ENCODE results near the gene BMPR1B.

BMPR1B gene

GRCh38 chr4:95050980-95051701 is 293.4 kb downstream of the BMPR1B start (continued):
- no peak for TF ChIP-seq ZSCAN5A (tag by site-specific recombination; IDR thresholded peaks at IDR 0.05)
- no peak for TF ChIP-seq ZNF791 (tag by site-specific recombination; IDR thresholded peaks at IDR 0.05)
- no peak for TF ChIP-seq ZNF362 (tag by site-specific recombination; IDR thresholded peaks at IDR 0.05)
- no peak for TF ChIP-seq ZNF211 (tag by site-specific recombination; IDR thresholded peaks at IDR 0.05; ENCODE audit: low read depth)
- no peak for TF ChIP-seq GFI1B (tag by site-specific recombination; IDR thresholded peaks at IDR 0.05)
- TF ChIP-seq TRIM28 (IDR thresholded peaks at IDR 0.05; ENCODE audit: borderline replicate concordance, low read length) = 0 out of 2 replicates have a peak, but pooled peaks have one; percentile 27
- TF ChIP-seq GLI4 (tag by site-specific recombination; IDR thresholded peaks at IDR 0.05) = no peak
- TF ChIP-seq ZNF398 (tag by site-specific recombination; IDR thresholded peaks at IDR 0.05) = no peak
- no peak for TF ChIP-seq ZNF148 (tag by site-specific recombination; IDR thresholded peaks at IDR 0.05; ENCODE audit: borderline replicate concordance)
- no peak for TF ChIP-seq ZBTB8A (tag by site-specific recombination; IDR thresholded peaks at IDR 0.05)
- TF ChIP-seq ZNF138 (tag by site-specific recombination; IDR thresholded peaks at IDR 0.05; ENCODE audit: borderline replicate concordance) = no peak
- no peak for TF ChIP-seq ZFP3 (tag by site-specific recombination; IDR thresholded peaks at IDR 0.05; ENCODE audit: low read depth)
- TF ChIP-seq HOXD13 (CRISPR knock-in tag; IDR thresholded peaks at IDR 0.05; ENCODE audit: borderline replicate concordance) = no peak
- no peak for TF ChIP-seq OVOL3 (tag by site-specific recombination; IDR thresholded peaks at IDR 0.05)
- TF ChIP-seq ZNF549 (tag by site-specific recombination; IDR thresholded peaks at IDR 0.05) = no peak
- TF ChIP-seq ZNF76 (tag by site-specific recombination; IDR thresholded peaks at IDR 0.05; ENCODE audit: borderline replicate concordance, low read depth) = no peak
- no peak for TF ChIP-seq ZNF701 (tag by site-specific recombination; IDR thresholded peaks at IDR 0.05)
- TF ChIP-seq ZNF658 (tag by site-specific recombination; IDR thresholded peaks at IDR 0.05) = no peak
- no peak for TF ChIP-seq ZFP69B (tag by site-specific recombination; IDR thresholded peaks at IDR 0.05)
- peak; percentile 53 for TF ChIP-seq PRDM6 (tag by site-specific recombination; IDR thresholded peaks at IDR 0.05)
- 0 out of 2 replicates have a peak, but pooled peaks have one; percentile 14 for TF ChIP-seq ZNF341 (tag by site-specific recombination; IDR thresholded peaks at IDR 0.05; ENCODE audit: low read depth)
- TF ChIP-seq ZNF48 (tag by site-specific recombination; IDR thresholded peaks at IDR 0.05) = no peak
- no peak for TF ChIP-seq ZNF354C (tag by site-specific recombination; IDR thresholded peaks at IDR 0.05; ENCODE audit: borderline replicate concordance, low read depth)
- no peak for TF ChIP-seq HOXA7 (CRISPR knock-in tag; IDR thresholded peaks at IDR 0.05; ENCODE audit: borderline replicate concordance)
- TF ChIP-seq GLIS1 (tag by site-specific recombination; IDR thresholded peaks at IDR 0.05) = no peak
- TF ChIP-seq ZNF529 (tag by site-specific recombination; IDR thresholded peaks at IDR 0.05; ENCODE audit: insufficient replicate concordance) = no peak
- TF ChIP-seq ZFP41 (tag by site-specific recombination; IDR thresholded peaks at IDR 0.05; ENCODE audit: borderline replicate concordance) = no peak
- TF ChIP-seq ATF2 (tag by site-specific recombination; IDR thresholded peaks at IDR 0.05; ENCODE audit: low read depth) = peak; percentile 31; the same call in 1 of the 2 replicates
- no peak for TF ChIP-seq FEZF1 (tag by site-specific recombination; IDR thresholded peaks at IDR 0.05)
- TF ChIP-seq ZNF600 (tag by site-specific recombination; IDR thresholded peaks at IDR 0.05) = peak; percentile 73
- TF ChIP-seq SCRT2 (tag by site-specific recombination; IDR thresholded peaks at IDR 0.05) = no peak

Measured in HEK293 (cell line).